Measurements from ENCODE around the gene LRCH4.

DNA sequence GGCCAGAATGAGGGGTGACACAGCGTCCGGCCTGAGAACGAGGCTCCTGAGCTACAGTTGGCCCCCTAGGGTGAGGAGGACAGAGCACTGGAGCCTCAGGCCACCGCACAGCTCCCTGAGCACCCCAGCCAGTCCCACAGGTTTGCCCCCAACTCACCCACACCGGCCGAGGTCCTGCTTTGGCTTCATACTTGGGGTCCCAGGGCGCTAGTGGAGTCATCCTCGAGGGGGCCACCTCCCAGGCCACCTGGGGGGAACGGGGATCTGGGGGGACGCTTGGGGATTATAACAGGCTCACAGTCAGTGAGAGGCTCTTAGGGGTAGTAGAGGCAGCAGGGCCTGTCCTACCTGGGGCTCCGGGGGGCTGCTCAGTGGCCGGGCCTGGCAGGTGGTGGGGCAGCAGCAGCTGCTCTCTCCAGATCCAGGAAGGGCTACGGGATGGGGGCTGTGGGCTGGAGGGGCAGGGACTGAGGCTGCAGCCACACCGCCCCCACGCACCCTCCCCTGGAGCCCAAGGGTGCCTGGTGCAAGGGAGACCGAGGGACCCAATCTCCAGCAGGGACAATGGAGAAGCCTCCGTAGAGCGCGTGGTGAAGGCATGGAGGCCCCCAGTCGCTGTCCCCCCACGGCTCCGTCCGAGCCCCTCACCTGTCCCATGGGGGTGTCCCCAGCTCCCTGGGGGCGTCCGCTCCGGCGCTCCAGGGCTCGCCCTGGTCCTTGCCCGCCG is 12.8 kb downstream of the LRCH4 start:
- TF ChIP-seq TAF1 (IDR thresholded peaks at IDR 0.05; ENCODE audit: low read depth) (no peak), EP300 (IDR thresholded peaks at IDR 0.05; ENCODE audit: borderline replicate concordance) (no peak), CREB1 (IDR thresholded peaks at IDR 0.05; ENCODE audit: low read depth) (no peak), TEAD4 (IDR thresholded peaks at IDR 0.05) (no peak), NFIC (IDR thresholded peaks at IDR 0.05) (no peak)
